WTC11 (cell line): ENCODE data around the gene ZNRF3.

Source experiments
- ATF2 ChIP-seq: sonication (generic); formaldehyde crosslinking; IDR thresholded peaks from 2 replicates; pipeline ENCODE4 v1.8.1; 2022; ENCODE audit warnings: low read depth, missing genetic modification reagents, borderline replicate concordance
- CBFB ChIP-seq: sonication (generic); formaldehyde crosslinking; IDR thresholded peaks from 2 replicates; pipeline ENCODE4 v1.8.1; 2022; ENCODE audit warnings: mild to moderate bottlenecking, low read depth, missing genetic modification reagents
- IRF2 ChIP-seq: sonication (generic); formaldehyde crosslinking; IDR thresholded peaks from 2 replicates; pipeline ENCODE4 v1.8.0; 2022; ENCODE audit warnings: low read depth, missing genetic modification reagents, borderline replicate concordance
- MAX ChIP-seq: sonication (generic); formaldehyde crosslinking; IDR thresholded peaks from 2 replicates; pipeline ENCODE4 v1.8.0; 2022; ENCODE audit warnings: mild to moderate bottlenecking, missing genetic modification reagents
- NR1H2 ChIP-seq: sonication (generic); formaldehyde crosslinking; IDR thresholded peaks from 2 replicates; pipeline ENCODE4 v1.9.0; 2021; ENCODE audit warnings: mild to moderate bottlenecking, moderate library complexity, missing genetic modification reagents
- SP1 ChIP-seq: sonication (generic); formaldehyde crosslinking; conservative IDR thresholded peaks from 2 replicates; pipeline ENCODE4 v1.8.1; 2022; ENCODE audit warnings: missing genetic modification reagents
- TEAD4 ChIP-seq: sonication (generic); formaldehyde crosslinking; IDR thresholded peaks from 2 replicates; pipeline ENCODE4 v1.8.0; 2022; ENCODE audit warnings: mild to moderate bottlenecking, missing genetic modification reagents
- USF1 ChIP-seq: sonication (generic); formaldehyde crosslinking; IDR thresholded peaks from 2 replicates; pipeline ENCODE4 v1.8.0; 2022; ENCODE audit warnings: mild to moderate bottlenecking, missing genetic modification reagents
- ZNF232 ChIP-seq: sonication (generic); formaldehyde crosslinking; IDR thresholded peaks from 2 replicates; pipeline ENCODE4 v1.8.0; 2022; ENCODE audit warnings: mild to moderate bottlenecking, missing genetic modification reagents
- ZNF317 ChIP-seq: sonication (generic); formaldehyde crosslinking; IDR thresholded peaks from 2 replicates; pipeline ENCODE4 v1.8.1; 2023; ENCODE audit warnings: low read depth, mild to moderate bottlenecking, moderate library complexity, missing genetic modification reagents, borderline replicate concordance
- TF ChIP-seq, protein P1 (sequence below): fragments of 200-600 bp; IDR thresholded peaks from 2 replicates; pipeline ENCODE4 v1.8.0; 2022; ENCODE audit warnings: antibody characterized with exemption
- TF ChIP-seq, protein P2 (sequence below): sonication (generic); formaldehyde crosslinking; IDR thresholded peaks from 2 replicates; pipeline ENCODE4 v1.8.0; 2022; ENCODE audit warnings: mild to moderate bottlenecking, missing genetic modification reagents

DNA sequence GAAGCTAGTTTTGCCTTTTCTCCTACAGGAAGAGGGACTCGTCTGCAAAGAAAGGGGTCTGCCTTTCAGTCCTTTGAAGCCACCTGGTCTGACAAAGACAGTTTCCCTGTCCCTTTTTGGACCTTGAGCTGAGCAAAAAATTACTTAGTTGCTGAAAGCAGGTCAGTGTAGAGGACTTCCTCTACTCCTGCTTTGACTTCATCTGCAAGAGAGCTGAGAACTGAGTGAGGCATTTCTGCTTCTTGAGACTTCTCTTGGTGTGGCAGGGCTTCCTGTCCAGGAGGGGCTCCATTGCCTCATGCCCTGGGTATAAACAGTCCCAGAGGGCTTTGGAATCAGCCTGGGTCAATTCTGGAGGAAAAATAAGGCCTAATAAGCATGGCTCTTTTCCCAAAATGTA is 73.1 kb downstream of the ZNRF3 start:
- TF ChIP-seq SP1 (CRISPR knock-in tag) (no peak), TEAD4 (CRISPR knock-in tag) (no peak), NR1H2 (CRISPR knock-in tag) (no peak), USF1 (CRISPR knock-in tag) (no peak), CBFB (CRISPR knock-in tag) (no peak), MAX (CRISPR knock-in tag) (no peak), IRF2 (CRISPR knock-in tag) (no peak), ATF2 (CRISPR knock-in tag) (no peak), ZNF317 (CRISPR knock-in tag) (no peak), ZNF232 (no peak)
- TF ChIP-seq, protein P1, sequence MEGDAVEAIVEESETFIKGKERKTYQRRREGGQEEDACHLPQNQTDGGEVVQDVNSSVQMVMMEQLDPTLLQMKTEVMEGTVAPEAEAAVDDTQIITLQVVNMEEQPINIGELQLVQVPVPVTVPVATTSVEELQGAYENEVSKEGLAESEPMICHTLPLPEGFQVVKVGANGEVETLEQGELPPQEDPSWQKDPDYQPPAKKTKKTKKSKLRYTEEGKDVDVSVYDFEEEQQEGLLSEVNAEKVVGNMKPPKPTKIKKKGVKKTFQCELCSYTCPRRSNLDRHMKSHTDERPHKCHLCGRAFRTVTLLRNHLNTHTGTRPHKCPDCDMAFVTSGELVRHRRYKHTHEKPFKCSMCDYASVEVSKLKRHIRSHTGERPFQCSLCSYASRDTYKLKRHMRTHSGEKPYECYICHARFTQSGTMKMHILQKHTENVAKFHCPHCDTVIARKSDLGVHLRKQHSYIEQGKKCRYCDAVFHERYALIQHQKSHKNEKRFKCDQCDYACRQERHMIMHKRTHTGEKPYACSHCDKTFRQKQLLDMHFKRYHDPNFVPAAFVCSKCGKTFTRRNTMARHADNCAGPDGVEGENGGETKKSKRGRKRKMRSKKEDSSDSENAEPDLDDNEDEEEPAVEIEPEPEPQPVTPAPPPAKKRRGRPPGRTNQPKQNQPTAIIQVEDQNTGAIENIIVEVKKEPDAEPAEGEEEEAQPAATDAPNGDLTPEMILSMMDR: no peak
- TF ChIP-seq, protein P2, sequence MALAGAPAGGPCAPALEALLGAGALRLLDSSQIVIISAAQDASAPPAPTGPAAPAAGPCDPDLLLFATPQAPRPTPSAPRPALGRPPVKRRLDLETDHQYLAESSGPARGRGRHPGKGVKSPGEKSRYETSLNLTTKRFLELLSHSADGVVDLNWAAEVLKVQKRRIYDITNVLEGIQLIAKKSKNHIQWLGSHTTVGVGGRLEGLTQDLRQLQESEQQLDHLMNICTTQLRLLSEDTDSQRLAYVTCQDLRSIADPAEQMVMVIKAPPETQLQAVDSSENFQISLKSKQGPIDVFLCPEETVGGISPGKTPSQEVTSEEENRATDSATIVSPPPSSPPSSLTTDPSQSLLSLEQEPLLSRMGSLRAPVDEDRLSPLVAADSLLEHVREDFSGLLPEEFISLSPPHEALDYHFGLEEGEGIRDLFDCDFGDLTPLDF (CRISPR knock-in tag): no peak
